GM21381 (cell line): ENCODE results near the gene ARCN1.

Source experiments
- ATAC-seq: cut with Tn5 transposase; IDR thresholded peaks from one replicate; pipeline ENCODE4 v1.9.1; 2021; ENCODE audit warnings: mild to moderate bottlenecking, moderate library complexity; ENCODE audit not compliant: unreplicated experiment

Gene ARCN1

GRCh38 chr11:118620529-118621070 is 48.4 kb downstream of the ARCN1 start:
- no peak for ATAC-seq

- no peak for ATAC-seq
Observed at GRCh38 chr11:118621071-118621783, 49.0 kb downstream of the ARCN1 start.

- no peak for ATAC-seq
Observed at GRCh38 chr11:118621784-118622375, 49.7 kb downstream of the ARCN1 start.

GRCh38 chr11:118622376-118623268 is 50.4 kb downstream of the ARCN1 start:
- ATAC-seq = no peak

GRCh38 chr11:118623269-118623655 is 51.1 kb downstream of the ARCN1 start:
- ATAC-seq = no peak

DNA sequence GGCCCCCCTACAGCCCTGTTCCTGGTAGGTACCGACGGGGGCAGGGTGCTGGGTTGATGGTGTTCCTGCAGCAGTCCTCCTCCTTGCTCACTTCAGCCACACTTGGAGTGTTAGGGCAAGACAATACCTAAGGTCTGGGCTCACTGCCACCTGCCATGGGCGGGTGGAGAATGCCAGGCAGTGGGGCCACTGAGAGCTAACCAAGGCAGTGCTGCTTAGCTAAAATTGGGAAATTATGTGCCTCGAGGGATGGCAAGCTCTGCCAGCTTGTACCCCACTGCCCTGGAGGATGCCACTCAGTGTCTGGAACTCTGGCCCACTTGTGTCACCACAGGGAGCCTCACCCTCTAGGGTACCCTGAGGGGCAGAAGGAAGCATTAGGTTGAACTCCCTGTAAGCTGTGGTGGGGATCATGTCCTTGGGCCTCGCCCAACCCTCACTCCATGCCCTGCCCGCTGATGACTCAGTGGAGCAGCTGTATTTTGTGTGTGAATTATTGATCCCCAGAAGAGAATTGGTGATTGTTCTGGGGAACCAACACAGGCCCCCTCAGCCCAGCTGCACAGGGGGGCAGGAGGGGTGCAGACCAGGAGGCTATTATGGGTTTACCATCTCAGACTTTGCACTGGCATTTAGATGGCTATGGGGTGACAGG is 53.0 kb downstream of the ARCN1 start:
- ATAC-seq = no peak

DNA sequence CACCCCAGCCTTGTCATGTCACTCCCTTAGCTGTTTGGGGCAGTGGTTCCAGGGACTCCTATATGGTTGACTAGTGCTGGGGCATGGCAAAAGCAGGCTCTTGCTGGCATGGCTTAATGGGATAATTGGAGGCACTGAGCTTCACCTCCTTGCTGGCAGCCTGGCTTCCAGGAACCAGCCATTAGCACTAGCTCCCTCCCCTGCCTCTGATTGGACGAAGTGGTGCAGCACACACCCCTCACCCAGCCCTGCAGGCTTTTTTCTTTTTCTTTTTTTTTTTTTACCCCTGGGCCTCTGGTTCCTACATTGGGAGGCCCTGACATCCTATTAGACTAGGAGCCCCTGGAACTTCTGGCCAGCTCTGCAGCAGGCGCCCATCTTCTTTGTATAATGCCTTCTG is 53.8 kb downstream of the ARCN1 start:
- no peak for ATAC-seq

GRCh38 chr11:118627566-118627965 is 55.4 kb downstream of the ARCN1 start:
- no peak for ATAC-seq

DNA sequence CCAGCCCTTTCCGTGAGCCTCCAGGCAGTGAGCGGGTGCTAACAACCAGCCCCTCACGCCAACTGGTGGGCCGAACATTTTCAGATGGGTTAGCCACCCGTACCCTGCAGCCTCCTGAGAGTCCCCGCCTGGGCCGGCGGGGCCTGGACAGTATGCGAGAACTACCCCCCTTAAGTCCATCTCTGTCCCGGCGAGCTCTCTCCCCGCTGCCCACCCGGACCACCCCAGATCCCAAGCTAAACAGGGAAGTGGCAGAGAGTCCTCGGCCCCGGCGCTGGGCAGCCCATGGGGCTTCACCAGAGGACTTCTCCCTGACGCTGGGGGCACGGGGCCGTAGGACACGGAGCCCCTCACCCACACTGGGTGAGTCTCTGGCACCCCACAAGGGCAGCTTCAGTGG is 55.8 kb downstream of the ARCN1 start:
- no peak for ATAC-seq

GRCh38 chr11:118628432-118628831 is 56.2 kb downstream of the ARCN1 start:
- ATAC-seq = no peak

DNA sequence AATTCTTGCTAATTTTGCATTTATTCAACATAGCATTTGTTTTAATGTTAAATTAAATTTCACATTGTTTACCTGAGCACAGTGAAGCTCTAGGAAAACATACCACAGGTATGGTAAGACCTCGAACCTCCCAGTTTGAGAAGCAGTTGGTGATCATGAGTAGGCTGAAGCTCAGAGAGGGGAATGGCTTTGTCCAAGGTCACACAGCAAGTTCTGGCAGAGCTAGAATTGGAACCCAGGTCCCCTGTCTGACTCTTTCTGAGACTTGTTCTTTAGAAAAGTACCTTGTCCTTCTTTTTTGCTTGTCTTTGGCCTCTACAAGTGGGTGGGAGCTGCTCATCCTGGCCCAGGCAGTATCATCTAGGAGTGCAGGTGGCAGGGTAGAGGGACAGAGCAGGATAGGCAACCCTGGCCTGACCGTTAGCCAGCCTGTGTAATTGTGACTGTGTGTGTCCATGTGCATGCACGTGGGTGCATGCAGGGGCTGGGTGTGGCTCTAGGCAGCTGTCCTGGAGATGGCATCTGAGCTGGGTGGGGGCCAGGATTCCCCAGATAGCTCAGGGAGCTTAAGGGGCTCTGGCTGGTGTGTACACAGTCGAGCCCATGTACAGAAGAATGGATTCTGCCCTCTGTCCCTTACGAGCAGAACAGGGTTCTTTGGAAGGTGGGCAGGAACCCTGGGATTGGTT is 56.8 kb downstream of the ARCN1 start:
- no peak for ATAC-seq

DNA sequence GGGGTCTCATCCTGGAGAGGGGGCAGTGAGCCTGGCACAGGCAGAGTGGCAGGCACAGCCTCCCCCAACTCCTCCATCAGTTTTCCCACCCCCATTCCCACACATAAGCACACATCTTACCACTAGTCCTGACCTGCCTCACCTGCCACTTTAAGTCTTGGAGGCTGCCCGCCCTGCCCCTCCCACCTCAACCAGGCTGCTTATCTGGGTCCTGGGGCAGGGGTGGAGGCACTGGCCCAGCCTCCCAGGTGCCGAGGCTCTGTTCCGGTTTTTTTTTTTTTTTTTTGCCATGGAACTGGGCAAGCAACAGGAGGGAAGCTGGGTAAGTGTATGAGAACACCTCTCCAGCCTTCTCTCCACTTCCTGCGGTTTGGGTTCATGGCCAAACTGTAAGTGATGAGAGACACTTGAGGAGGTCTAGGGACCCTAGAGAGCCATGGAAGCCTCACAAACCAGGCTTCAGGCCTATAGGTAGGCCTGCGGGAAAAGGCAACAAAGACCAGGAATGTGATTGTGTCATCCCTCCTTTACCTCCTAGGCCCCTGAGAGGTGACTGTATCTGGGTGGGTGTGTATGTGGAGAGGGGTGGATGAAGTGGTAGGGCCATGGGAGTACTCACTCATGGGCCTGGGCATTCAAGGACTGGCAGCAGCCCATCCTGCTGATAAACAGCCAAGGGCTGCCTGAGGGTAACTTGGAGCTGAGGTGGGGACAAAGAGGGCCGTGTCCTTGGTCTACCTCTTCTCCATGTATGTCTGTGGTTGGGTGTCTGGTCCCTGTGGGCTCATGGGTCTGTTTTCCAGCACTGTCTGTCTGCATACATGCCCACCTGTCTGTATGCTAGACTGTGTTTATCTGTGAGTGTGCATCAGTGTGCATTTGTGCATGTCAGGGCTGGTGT is 57.8 kb downstream of the ARCN1 start:
- ATAC-seq = no peak

GRCh38 chr11:118631142-118631909 is 59.1 kb downstream of the ARCN1 start:
- ATAC-seq = no peak

- ATAC-seq = no peak
Observed at GRCh38 chr11:118632577-118633318, 60.5 kb downstream of the ARCN1 start.

DNA sequence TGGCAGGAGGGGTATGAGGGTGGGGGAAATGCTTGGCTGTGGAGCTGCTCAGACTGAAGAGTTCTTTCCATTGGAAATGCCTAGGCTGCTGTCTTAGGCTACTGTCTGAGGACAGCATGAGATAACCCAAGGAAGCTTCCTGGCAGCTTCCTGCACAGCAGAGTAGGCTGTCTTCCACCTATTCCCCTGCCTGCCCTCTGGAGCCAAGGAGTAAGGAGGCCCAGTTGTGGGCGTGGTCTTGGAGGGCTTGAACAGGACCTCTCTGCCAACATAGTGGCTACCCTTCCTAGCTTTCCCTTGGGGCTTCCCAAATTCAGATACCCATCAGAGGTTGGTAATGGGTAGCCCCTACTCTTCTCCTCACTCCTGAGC is 61.1 kb downstream of the ARCN1 start:
- no peak for ATAC-seq

DNA sequence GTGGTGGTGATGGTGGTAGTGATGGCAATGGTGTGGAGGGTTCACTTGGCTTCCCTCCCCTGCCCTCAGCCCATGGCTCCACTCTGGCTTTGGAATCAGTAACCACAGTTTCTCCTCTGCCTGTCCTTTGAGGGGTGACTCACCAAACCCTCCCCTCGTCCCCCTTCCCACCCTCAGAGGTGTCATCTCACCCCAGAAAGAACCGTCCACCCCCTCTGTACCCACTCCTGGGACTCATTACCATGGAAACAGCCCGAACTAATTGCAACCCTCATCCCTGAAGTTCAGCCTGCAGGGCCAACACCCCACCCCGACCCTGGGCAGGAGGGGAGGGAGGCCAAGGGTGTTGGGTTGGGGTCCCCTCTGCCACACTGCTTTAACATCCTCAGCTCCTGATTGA is 61.8 kb downstream of the ARCN1 start:
- no peak for ATAC-seq

DNA sequence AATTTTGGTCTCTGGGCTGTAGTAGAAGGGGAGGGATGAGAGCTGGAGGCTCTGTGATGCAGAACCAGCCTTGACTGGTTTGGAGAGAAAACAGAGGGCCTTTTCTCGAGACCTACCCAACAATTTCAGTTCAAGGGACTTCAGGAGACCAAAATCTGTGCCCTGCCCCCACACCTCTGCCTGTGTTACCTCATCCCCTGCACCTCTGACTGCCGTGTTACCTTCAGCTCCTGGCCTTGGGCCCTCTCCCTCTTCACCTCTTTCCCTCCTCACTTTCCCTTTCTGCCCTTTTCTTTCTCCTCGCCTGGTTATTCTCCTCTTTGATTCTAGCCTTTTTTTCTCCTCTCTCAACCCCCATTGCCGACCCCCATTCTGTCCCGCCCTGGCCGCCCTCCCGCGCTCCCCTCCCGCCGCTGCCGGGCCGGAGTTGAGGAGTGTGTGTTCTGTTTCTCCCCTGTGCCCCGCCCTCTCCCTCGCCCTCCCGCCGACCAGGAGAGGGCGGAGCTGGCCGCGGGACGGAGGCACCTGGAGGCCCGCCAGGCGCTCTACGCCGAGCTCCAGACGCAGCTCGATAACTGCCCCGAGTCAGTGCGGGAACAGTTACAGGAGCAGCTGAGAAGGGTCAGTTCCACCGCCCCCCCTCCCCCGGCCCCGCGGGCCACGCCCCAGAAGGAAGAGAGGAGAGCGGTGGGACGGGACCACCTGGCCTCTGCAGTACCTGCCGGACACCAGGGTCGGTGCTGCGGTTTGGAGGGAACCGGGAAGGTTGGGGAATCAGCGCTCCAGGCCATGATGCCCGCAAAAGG is 62.4 kb downstream of the ARCN1 start:
- no peak for ATAC-seq
